ENCODE measurements around the gene RNF157.
A peak's percentile ranks its signal among the peaks of the same experiment; 100 is the strongest.

DNA sequence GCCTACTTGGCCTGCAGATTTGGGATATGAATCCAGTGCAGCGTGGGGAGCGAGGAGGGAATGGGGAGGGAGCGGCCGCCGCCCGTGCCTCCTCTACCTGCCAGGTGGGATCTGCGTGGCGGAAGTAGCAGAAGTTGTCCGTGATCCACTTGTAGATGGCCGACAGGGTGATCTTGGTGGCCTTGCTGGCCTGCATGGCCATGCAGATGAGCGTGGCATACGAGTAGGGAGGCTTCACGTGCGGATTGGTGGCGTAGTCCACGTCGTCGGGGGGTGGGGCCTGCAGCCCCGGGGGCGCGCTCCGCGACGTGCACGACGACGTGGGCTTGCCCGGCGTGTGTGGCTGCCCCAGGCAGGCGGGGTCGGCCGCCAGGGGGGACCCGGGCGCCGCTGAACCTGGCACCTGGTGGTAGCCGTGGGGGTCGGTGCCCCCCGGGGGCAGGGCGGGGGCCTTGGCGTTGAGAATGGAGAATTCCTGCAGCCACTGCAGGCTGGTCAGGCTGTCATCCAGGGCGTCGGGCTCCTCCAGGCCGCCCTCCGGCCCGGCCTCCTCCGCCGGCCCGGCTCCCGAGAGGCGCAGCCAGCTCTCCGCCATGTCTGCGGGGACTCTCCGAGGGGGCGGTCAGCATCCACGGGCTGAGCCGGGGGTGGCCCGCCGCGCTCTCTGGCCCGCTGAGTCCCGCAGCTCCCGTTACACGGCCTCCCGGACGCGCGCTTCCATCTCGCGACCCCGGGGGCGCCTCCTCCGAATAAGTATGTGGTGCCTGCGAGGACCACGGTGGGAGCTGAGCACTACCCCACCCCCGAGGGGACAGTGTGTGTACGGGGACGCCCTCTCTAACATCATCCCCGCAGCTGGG lies 100.3 kb downstream of the RNF157 start:
- TF ChIP-seq, protein P1, sequence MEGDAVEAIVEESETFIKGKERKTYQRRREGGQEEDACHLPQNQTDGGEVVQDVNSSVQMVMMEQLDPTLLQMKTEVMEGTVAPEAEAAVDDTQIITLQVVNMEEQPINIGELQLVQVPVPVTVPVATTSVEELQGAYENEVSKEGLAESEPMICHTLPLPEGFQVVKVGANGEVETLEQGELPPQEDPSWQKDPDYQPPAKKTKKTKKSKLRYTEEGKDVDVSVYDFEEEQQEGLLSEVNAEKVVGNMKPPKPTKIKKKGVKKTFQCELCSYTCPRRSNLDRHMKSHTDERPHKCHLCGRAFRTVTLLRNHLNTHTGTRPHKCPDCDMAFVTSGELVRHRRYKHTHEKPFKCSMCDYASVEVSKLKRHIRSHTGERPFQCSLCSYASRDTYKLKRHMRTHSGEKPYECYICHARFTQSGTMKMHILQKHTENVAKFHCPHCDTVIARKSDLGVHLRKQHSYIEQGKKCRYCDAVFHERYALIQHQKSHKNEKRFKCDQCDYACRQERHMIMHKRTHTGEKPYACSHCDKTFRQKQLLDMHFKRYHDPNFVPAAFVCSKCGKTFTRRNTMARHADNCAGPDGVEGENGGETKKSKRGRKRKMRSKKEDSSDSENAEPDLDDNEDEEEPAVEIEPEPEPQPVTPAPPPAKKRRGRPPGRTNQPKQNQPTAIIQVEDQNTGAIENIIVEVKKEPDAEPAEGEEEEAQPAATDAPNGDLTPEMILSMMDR (IDR thresholded peaks at IDR 0.05): peak in 1 of 6 experiments; percentile 5
- TF ChIP-seq POLR2A (IDR thresholded peaks at IDR 0.05): peak in 1 of 2 donors; percentile 49

Measured in thyroid gland (tissue), 4 donors.